Measurements from ENCODE around the gene FIP1L1. TPM values are rescaled to one million over a fixed set of nuclear protein-coding genes. Genes with fewer than 3 reads are reported as not detected.

The FIP1L1 gene
- total RNA-seq, 1 experiment from 2014 or later, result 47.6 TPM

- Mint-ChIP-seq H3K36me3 (no peaks in the 10 kb centered on the region), H3K4me3 (no peak overlapping the region), H3K9me3 (no peaks in the 10 kb centered on the region), H3K27me3 (ENCODE audit: low read depth) (no peaks in the 10 kb centered on the region), H3K4me1 (peaks cover 32% of the 10 kb centered on the region), H3K27ac (no peak overlapping the region)
- DNase-seq (ENCODE audit: low spot score) (no peak), ATAC-seq (no peak)
- ChIA-PET CTCF (no interaction called here), POLR2A (no interaction called here)
- no peak for TF ChIP-seq ZNF232 (CRISPR knock-in tag; IDR thresholded peaks at IDR 0.05)
- TF ChIP-seq RELA (CRISPR knock-in tag; IDR thresholded peaks at IDR 0.05; ENCODE audit: borderline replicate concordance), result no peak
- TF ChIP-seq NFYB (CRISPR knock-in tag; conservative IDR thresholded peaks at IDR 0.05; ENCODE audit: low read depth), result no peak
- no peak for TF ChIP-seq AR (CRISPR knock-in tag; IDR thresholded peaks at IDR 0.05)
- TF ChIP-seq TEAD1 (CRISPR knock-in tag; IDR thresholded peaks at IDR 0.05), result no peak
- no peak for TF ChIP-seq ATF2 (CRISPR knock-in tag; IDR thresholded peaks at IDR 0.05; ENCODE audit: borderline replicate concordance, low read depth)
- no peak for TF ChIP-seq CDX4 (CRISPR knock-in tag; IDR thresholded peaks at IDR 0.05; ENCODE audit: borderline replicate concordance)
- TF ChIP-seq HMGA2 (CRISPR knock-in tag; IDR thresholded peaks at IDR 0.05), result no peak
- no peak for TF ChIP-seq ATF1 (CRISPR knock-in tag; IDR thresholded peaks at IDR 0.05)
- TF ChIP-seq ARID4B (CRISPR knock-in tag; IDR thresholded peaks at IDR 0.05; ENCODE audit: borderline replicate concordance), result no peak
- TF ChIP-seq JAZF1 (CRISPR knock-in tag; IDR thresholded peaks at IDR 0.05), result no peak
- TF ChIP-seq MXD4 (CRISPR knock-in tag; IDR thresholded peaks at IDR 0.05; ENCODE audit: borderline replicate concordance), result no peak
- TF ChIP-seq ZNF396 (CRISPR knock-in tag; IDR thresholded peaks at IDR 0.05; ENCODE audit: borderline replicate concordance), result no peak
- no peak for TF ChIP-seq JUN (CRISPR knock-in tag; IDR thresholded peaks at IDR 0.05)
- no peak for TF ChIP-seq CREB1 (CRISPR knock-in tag; IDR thresholded peaks at IDR 0.05)
- TF ChIP-seq TEAD4 (CRISPR knock-in tag; IDR thresholded peaks at IDR 0.05), result no peak
- no peak for TF ChIP-seq TCF7 (CRISPR knock-in tag; IDR thresholded peaks at IDR 0.05; ENCODE audit: low read depth)
- no peak for TF ChIP-seq E2F1 (CRISPR knock-in tag; IDR thresholded peaks at IDR 0.05)
- no peak for TF ChIP-seq ZNF423 (CRISPR knock-in tag; IDR thresholded peaks at IDR 0.05)
Observed at GRCh38 chr4:53494851-53495250, 117.4 kb downstream of the FIP1L1 start.

Measured in WTC11 (cell line).